Testis (tissue), 2 donors: ENCODE measurements around the gene SH2D4B.

Source experiments
- CTCF ChIP-seq, 3 experiments: fragments of 450-650 bp in 2 of 3; fragments of 200-600 bp in 1 of 3; sonication (generic) in 1 of 3; IDR thresholded peaks; one replicate each; pipeline ENCODE4 v1.5.1; 2016 to 2019; ENCODE audit warnings: antibody characterized with exemption in 3 of 3, mild to moderate bottlenecking in 2 of 3, moderate library complexity in 1 of 3
- POLR2A ChIP-seq: fragments of 450-650 bp; IDR thresholded peaks from one replicate; pipeline ENCODE4 v1.6.1; 2017; ENCODE audit warnings: antibody characterized with exemption, mild to moderate bottlenecking, moderate library complexity

DNA sequence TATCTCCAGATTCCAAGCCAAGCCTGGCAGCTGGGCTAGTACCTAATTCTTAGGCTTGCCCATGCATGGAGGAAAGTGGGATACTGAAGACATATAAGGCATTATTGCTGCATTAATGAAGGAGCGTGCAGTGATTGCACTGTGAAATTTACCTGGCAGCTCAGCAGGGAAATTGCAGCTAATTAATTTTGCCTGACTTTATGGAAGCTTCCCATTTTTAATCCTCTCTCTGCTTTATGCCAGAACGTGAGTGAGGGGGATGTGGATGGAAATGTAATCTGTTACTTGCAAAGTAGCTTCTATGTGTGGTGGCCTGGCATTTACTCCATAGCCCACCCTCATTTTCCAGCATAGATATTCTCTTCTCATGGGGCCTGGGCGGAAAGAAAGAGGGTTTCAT lies 134.9 kb downstream of the SH2D4B start:
- TF ChIP-seq CTCF (IDR thresholded peaks at IDR 0.05): no peak
- no peak for TF ChIP-seq POLR2A
